OCI-LY7 (cell line): ENCODE measurements around the gene SHMT1. TPM values are rescaled to one million over a fixed set of nuclear protein-coding genes. Genes with fewer than 3 reads are reported as not detected.

Experiments
- BruUV-seq: library from RNA; stranded (reverse); fragments of 400-500 nt; replicated peaks from 2 replicates; lab custom pipeline; 2021; lab: Mats Ljungman, UMichigan
- CTCF ChIA-PET: fragments of 300-600 bp; sonication (Branson Sonifier 250); formaldehyde crosslinking; loops from one replicate; lab custom pipeline; 2022; ENCODE audit warnings: antibody characterized with exemption; ENCODE audit not compliant: unreplicated experiment; lab: Charles Lee
- POLR2A ChIA-PET: fragments of 300-600 bp; sonication (Branson Sonifier 250); formaldehyde crosslinking; loops from one replicate; lab custom pipeline; 2022; ENCODE audit warnings: antibody characterized with exemption; lab: Charles Lee
- DNase-seq: peaks from one replicate; pipeline ENCODE4 v3.0.0-alpha.2; 2015; ENCODE audit warnings: low spot score
- H2AFZ ChIP-seq: fragments of 200-600 bp; sonication (generic), shearing (Covaris generic); 2 replicates; pipeline ENCODE4 v1.6.1; 2014; ENCODE audit warnings: mild to moderate bottlenecking, antibody characterized with exemption, low read length, moderate library complexity
- H3K27ac ChIP-seq: fragments of 200-600 bp; sonication (generic); 2 replicates; pipeline ENCODE4 v1.5.1; 2014; ENCODE audit warnings: mixed run types, low read depth, mild to moderate bottlenecking, moderate library complexity, low read length, inconsistent platforms; ENCODE audit not compliant: poor library complexity, severe bottlenecking
- H3K36me3 ChIP-seq: fragments of 200-600 bp; sonication (generic); 2 replicates; pipeline ENCODE4 v1.6.1; 2014; ENCODE audit warnings: mild to moderate bottlenecking, antibody characterized with exemption, low read length, moderate library complexity, mixed read lengths; ENCODE audit not compliant: insufficient read depth
- H3K4me1 ChIP-seq: fragments of 200-600 bp; sonication (generic); 2 replicates; pipeline ENCODE4 v1.5.1; 2014; ENCODE audit warnings: mild to moderate bottlenecking, low read length; ENCODE audit not compliant: insufficient read depth, poor library complexity, severe bottlenecking
- H3K4me2 ChIP-seq: fragments of 200-600 bp; sonication (generic); 2 replicates; pipeline ENCODE4 v1.6.1; 2014; ENCODE audit warnings: mild to moderate bottlenecking, low read length
- H3K4me3 ChIP-seq: fragments of 200-600 bp; sonication (generic); 2 replicates; pipeline ENCODE4 v1.5.1; 2014; ENCODE audit warnings: mild to moderate bottlenecking, low read depth, low read length; ENCODE audit not compliant: poor library complexity, severe bottlenecking
- H3K79me2 ChIP-seq: fragments of 200-600 bp; sonication (generic); 2 replicates; pipeline ENCODE4 v1.6.1; 2016; ENCODE audit warnings: low read depth, mild to moderate bottlenecking, low read length, moderate library complexity, mixed read lengths; ENCODE audit not compliant: insufficient read depth
- H3K9me2 ChIP-seq: fragments of 200-600 bp; sonication (generic); 2 replicates; pipeline ENCODE4 v1.6.1; 2016; ENCODE audit warnings: mild to moderate bottlenecking, low read length, mixed read lengths; ENCODE audit not compliant: insufficient read depth
- H3K9me3 ChIP-seq: fragments of 200-600 bp; sonication (generic); 2 replicates; pipeline ENCODE4 v1.6.1; 2014; ENCODE audit warnings: mild to moderate bottlenecking, mixed run types, low read length, mixed read lengths
- H4K20me1 ChIP-seq: fragments of 200-600 bp; sonication (generic); 2 replicates; pipeline ENCODE4 v1.6.1; 2014; ENCODE audit warnings: mild to moderate bottlenecking, antibody characterized with exemption, low read length, moderate library complexity, mixed read lengths; ENCODE audit not compliant: insufficient read depth
- CTCF ChIP-seq: fragments of 200-600 bp; sonication (generic); conservative IDR thresholded peaks from 2 replicates; pipeline ENCODE4 v1.5.1; 2014; ENCODE audit warnings: mild to moderate bottlenecking, antibody characterized with exemption, low read length, moderate library complexity, mixed read lengths
- EZH2phosphoT487 ChIP-seq: fragments of 200-600 bp; sonication (generic); IDR thresholded peaks from 2 replicates; pipeline ENCODE4 v1.6.1; 2018; ENCODE audit warnings: low read depth, borderline replicate concordance, mild to moderate bottlenecking, mixed run types, antibody characterized with exemption, low read length, moderate library complexity, mixed read lengths
- intact Hi-C: fragments of 100-400 bp; cut with micrococcal nuclease; formaldehyde crosslinking; loops from one replicate; pipeline ENCODE4 v1.10.0; 2022; ENCODE audit not compliant: unreplicated experiment
- total RNA-seq, 2 experiments: library from RNA; depleted of rRNA in 1 of 2; stranded (reverse); fragments of >200 nt in 1 of 2; shearing (Covaris generic) in 1 of 2; gene quantifications; 2 replicates each; pipeline ENCODE4 v1.2.3, GENCODE V29; 2014 to 2022

Gene SHMT1
- total RNA-seq, 2 experiments from 2014 or later = 66.5 to 101 TPM

DNA sequence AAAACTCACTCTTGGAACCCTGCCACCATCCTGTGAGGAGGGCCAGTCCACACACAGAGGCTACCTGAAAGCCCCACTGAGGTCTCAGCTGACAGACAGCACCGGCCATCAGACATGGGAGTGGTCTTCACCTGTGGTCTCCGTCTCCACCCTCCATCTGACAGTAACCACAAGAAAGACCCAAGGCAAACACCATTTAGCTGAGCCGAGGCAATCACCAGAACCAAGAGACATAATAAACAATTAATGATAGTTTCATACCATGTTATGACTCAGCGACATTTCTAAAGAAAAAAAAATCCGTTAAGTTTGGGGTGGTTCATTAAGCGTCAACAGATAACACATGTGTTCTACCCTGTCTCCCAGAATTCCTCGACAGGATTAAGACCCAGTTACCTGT, 8.1 kb upstream of the SHMT1 start:
- ChIA-PET CTCF (no interaction called here), POLR2A (no interaction called here)
- H3K79me2 ChIP-seq = no peaks in the 10 kb centered on the region
- H4K20me1 ChIP-seq = no peaks in the 10 kb centered on the region
- no peak for DNase-seq
- no peak overlapping the region for H3K27ac ChIP-seq
- no peak for TF ChIP-seq CTCF
- H3K4me2 ChIP-seq = no peak overlapping the region
- intact Hi-C loops = no loop called here
- H3K9me3 ChIP-seq = no peaks in the 10 kb centered on the region
- H3K36me3 ChIP-seq = no peaks in the 10 kb centered on the region
- no peak overlapping the region for H2AFZ ChIP-seq
- no peaks in the 10 kb centered on the region for H3K9me2 ChIP-seq
- H3K4me1 ChIP-seq = no peaks in the 10 kb centered on the region
- H3K4me3 ChIP-seq = no peak overlapping the region
- BruUV-seq = no TSS peak

- no peaks in the 10 kb centered on the region for H3K79me2 ChIP-seq
- POLR2A ChIA-PET = no interaction called here
- no peak overlapping the region for H3K27ac ChIP-seq
- no peaks in the 10 kb centered on the region for H3K36me3 ChIP-seq
- no peak for DNase-seq
- no peak overlapping the region for H2AFZ ChIP-seq
- TF ChIP-seq CTCF (no peak), EZH2phosphoT487 (no peak)
- no peaks in the 10 kb centered on the region for H3K4me1 ChIP-seq
- no peaks in the 10 kb centered on the region for H3K9me2 ChIP-seq
- CTCF ChIA-PET = no interaction called here
- intact Hi-C loops = no loop called here
- H3K4me2 ChIP-seq = no peak overlapping the region
- H4K20me1 ChIP-seq = no peaks in the 10 kb centered on the region
- no peaks in the 10 kb centered on the region for H3K9me3 ChIP-seq
- no peak overlapping the region for H3K4me3 ChIP-seq
- no TSS peak for BruUV-seq
Measured at GRCh38 chr17:18370761-18371160, 7.4 kb upstream of the SHMT1 start.

DNA sequence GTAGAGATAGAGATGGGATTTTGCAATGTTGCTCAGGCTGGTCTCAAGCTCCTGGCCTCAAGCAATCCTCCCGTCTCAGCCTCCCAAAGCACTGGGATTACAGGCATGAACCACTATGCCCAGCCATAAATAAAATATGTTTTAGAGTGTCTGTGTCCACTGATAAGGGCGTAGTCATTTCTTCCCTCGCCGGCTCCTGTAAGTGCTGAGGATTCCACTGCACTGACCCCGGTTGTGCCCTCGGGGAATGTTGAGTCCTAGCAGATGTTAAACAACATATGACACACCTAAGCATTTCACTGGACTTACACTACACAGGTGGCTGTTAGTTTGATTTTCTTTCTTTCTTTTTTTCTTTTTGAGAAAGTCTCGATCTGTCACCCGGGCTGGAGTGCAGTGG, 5.6 kb upstream of the SHMT1 start:
- intact Hi-C loops = no loop called here
- ChIA-PET POLR2A (no interaction called here), CTCF (no interaction called here)
- H3K27ac ChIP-seq = no peak overlapping the region
- no peaks in the 10 kb centered on the region for H3K9me3 ChIP-seq
- H3K9me2 ChIP-seq = no peaks in the 10 kb centered on the region
- TF ChIP-seq CTCF (no peak), EZH2phosphoT487 (no peak)
- no peak overlapping the region for H3K4me2 ChIP-seq
- no peak for DNase-seq
- H2AFZ ChIP-seq = no peak overlapping the region
- no peaks in the 10 kb centered on the region for H4K20me1 ChIP-seq
- H3K79me2 ChIP-seq = no peaks in the 10 kb centered on the region
- no TSS peak for BruUV-seq
- no peak overlapping the region for H3K4me3 ChIP-seq
- peaks cover 3% of the 10 kb centered on the region for H3K4me1 ChIP-seq
- no peaks in the 10 kb centered on the region for H3K36me3 ChIP-seq
